Medulla oblongata (tissue), 1 donor: ENCODE results near the gene PHKA2.

Experiments used
- DNase-seq: peaks from one replicate; pipeline ENCODE4 v3.0.0-alpha.2; 2015; ENCODE audit errors: extremely low spot score

The PHKA2 gene

DNA sequence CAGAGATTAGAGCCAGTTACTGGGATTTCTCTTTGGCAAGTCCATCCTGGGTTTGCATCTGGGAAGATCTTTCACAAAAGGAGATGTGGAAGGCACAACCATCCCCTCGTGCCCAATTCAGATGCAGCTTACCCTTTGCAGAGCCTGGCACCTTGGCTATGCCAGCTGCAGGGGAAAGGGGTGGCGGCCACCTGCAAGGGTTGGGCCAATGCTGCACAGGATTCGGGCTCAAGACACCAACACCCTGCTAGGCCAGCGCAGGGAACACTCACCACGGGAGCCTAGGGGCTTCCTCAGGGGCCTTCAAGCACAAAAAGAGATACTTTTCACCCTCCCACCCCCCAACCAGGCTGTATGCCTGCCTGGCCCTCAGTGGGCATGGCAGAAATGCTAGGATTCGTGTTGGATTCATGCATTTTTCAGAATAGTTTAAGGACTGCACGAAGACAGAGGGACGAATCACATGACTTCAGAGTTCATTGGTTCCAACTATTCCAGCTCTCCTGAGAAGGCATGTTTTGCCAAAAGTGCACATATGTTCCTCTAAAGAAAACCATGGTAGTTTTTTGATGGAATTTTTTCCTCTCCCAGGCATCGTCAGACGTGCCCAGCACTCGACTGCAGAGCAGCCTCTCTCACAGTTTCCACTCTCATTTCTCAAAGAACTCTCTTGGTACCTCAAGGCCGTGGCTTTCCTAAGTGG, 94.4 kb downstream of the PHKA2 start:
- DNase-seq: no peak

DNA sequence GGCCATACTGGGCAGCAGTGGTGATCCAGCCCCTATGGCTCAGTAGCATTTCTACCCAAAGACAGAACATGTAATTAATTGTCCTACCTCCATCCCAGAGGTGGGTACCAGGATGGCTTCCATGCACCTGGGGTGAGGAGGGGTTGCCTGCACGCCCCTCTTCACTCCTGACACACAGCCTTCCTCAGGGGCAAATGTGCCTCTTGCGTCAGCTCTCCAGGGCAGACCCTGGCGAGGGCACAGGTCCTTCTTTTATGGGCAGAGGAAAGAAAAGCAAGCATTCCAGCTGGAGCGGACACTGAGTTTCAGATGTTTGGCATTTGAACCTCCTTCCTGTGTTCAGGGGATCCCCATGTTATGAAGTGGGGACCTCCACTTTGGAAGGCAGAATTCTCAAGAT, 95.6 kb downstream of the PHKA2 start:
- DNase-seq: no peak

DNA sequence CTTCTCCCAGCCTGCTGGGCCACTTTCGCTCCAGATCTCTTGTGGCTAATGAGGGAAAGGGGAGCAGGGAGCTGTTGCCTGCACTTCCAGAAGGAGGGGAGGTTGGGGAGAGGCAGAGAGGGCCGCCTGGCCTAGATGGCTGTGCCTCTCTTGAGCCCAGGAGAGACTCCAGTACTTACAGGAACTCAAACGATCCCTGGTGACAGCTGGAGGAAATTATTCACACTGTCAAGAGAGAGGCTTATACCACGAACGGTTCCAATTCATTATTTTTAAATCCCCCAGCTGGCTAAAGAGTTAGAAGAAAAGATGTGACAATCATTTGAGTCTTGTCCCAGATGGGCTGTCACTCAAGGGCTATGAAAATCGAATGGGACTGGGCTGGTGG, 96.1 kb downstream of the PHKA2 start:
- DNase-seq: no peak

DNA sequence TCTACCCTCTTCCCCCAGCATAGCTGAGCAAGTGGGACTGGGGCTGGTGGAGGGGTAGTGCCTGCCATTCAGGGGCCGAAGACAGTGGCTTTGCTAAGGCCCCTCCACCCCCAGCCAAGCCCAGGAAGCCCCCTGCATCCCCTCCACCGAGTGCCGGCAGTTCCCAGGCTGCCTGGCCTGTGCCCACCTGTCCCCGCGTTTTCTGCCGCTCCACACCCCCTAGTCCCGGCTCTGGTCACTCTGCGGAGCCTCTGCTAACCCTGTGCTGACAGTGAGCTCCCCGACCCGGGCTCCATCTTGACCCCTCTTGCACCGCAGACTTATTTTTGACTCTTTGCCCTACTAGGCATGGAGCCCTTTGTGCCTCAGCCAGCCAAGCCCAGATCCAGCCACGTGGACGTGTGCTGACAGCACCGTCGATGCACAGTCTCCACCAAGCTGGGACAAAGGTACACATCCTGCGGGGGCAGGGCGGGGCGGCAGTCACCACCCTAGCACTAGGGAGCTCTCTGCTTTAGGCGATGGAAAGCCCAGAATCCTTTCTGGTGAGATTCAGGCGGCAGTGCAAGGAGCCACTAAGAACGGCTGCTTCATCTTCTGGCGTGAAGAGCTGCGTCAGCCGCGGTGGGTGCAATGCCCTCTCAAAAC, 96.6 kb downstream of the PHKA2 start:
- no peak for DNase-seq

DNA sequence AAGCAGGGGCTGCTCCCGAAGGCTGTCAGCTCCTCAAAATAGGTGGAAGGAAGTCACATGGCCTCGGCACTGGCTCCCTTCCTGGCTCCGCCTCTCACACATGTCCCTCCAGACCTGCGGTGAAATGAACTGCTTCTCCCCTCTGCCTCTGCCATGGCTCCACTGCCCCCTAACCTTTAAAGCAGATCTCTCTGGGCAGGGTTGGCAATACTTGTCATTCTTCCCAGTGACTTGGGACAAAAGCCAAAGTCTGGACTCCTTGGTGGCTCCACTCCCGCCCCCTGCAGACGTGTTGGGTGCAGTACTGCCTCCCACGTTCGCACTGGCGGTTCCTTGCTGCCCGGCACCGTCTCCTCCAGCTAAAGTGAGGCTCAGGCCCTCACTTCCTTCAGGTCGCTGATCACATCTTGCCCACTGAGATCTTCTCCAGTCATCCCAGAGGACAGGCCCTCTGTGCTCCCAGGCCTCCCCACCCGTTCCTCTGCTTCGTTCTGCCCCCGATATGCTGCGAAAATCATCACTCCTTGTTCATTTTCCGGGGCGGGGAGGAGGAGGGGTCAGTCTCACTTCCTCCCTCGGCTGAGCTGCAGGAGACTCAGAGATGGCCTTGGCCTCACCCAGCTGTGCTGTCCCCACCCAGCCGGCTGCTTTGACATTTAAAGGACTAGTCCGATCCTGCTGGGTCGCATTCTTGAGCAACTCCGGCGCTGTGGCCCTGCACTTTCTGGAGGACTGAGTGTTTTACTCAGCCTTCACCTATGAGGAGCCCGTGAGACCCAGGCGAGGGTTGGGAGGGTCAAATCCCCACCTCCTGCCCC, 97.4 kb downstream of the PHKA2 start:
- DNase-seq: peak; percentile 66

DNA sequence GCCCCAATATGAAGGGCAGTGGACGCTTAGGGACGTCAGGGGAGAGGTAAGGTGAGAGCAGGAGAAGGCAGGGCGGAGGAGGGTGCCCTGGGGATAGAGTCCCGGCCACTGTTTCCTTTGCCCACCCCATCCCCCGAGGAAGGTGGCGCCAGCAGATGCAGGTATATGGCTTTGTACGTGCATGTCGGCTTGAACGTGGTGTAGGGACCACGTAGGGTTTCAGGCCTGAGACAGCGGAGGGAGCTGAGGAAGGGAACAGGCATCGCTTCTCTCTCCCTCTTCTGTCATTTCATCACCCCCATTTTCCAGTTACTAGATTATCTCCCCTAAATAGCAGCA, 97.9 kb downstream of the PHKA2 start:
- no peak for DNase-seq

DNA sequence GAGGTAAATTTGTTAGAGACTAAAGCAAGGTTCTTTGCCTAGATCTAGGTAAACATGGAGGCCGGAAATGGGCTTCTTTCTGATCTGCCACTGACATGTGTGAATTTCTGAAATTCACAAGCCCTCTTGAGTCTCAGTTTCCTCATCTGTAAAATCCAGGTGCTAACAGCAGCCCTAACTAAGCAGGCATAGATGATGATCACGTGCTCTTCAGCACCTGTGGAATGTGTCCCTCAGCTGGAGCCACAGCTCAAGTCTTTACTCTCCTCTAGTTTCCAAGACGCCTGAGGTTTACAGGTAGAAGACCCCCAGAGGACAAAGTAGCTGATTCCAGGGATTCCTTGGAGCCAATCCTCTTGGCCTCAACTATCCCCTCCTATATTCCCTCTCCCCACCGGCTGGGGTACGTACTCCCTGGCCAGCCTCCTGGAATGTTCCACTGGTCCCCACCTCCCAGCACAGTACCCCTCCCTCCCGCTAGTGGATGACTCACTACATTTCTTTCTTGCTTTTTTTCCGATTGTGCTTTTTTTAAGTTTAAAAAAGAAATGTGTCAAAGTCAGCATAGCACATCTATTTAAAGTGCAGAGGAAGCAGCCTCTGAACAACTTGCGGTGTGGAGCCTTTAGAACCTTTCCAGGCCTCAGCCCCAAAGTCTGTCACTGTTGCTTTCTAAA, 98.4 kb downstream of the PHKA2 start:
- DNase-seq: no peak

DNA sequence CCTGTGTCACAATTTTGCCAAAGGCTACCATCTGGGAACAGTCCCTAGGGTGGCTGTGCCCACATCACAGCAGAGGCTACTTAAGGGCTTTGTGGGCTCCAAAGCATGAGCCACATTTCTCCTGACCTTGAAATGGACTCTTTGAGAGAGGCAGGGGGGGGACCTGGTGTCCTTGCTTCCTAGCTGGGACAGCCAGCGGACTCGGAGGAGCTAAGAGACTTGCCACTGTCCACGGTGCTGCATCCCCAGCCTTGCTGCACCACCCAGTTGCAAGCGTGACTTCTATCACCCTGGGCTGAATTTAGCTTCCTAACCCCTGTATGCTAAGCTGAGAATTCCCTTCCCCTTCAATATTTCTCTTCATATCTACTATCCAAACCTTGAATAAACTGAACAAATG, 99.0 kb downstream of the PHKA2 start:
- DNase-seq: no peak

DNA sequence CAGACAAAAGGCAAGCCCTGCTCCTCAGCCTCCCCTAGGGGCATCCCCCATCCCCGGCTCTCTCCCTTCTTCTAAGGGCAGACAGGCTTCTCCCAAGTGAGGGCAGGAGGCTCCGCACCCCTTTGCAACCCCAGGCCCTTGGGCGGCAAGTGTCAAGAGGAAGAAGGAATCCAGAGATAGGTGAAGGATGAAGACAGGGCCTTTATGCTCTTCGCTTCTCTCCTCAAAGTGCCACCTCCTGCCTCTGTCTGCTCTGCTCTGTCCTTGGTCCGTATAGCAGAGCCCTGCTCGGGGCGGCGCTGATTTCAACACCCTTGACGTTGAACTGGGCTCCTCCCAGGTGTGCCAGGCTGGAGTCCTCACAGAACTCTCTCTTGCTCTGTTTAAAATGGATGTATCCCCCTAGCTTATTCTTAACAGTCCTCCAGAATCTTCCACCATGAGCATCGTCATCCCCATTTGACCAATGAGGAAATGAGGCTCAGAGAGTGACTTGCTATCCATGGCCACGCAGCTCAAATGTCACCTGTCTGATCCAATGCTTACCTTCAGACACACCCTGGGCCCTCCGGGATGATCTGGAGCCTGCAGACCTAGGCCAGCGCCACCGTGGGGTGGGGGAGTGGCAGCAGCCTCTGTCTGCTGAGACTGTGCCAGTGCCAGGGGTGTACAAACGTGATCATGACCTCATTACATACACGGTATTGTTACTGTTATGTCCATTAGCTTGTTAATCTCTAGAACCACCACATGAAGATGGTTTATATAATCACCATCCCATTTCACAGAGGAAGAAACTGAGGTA, 99.8 kb downstream of the PHKA2 start:
- DNase-seq: no peak

DNA sequence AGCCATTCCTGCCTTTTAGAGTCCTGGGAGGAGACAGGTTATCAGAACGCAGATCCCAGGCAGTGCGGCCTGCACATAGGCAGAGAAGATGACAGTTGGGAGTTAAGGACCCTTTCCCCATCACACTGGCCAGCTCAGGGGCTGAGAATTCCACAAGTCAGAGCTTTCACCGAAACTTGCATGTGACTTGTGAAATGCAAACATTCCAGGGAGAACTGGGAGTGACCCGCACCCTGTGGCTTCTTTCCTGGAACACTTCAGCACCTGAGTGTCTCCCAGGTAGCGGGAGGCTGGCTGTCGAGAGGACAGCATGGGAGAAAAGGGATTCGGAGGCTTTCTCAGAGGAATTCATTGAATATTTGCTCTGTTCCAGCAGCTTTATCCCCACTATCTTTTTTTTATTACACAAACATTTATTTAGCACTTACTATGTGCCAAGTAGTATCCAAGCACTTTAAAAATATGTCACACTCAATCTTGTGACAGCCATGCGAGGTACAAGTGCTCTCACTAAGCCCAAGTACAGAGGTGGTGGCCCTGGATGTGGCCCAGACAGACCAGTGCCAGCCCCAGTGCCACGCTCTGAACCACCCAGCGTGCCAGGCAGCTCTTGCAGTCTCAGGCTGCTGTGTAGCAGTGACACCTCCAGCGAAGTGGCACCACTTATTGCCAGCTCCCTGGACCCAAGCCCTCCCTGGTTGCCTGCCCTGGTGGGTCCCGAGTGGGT, 100.5 kb downstream of the PHKA2 start:
- no peak for DNase-seq

DNA sequence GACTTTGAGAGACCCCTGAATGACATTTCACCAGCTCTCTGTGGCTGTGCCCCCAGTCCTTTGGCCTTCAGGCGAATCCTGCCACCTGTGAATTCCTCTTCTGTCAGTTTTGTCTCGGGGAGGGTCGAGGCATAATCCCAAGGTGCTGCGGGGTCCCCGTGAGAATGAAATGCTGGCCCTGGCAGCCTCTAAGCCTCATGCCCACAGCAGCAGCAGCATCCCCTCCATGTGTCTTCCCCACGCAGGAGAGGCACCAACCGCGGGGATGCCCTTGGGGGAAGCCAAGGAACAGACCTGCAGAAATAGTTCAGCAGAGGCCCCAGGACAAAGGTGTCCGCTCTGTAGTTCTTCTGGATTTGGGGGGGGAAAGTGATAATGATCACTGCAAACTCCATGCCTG, 104.8 kb downstream of the PHKA2 start:
- DNase-seq: no peak

DNA sequence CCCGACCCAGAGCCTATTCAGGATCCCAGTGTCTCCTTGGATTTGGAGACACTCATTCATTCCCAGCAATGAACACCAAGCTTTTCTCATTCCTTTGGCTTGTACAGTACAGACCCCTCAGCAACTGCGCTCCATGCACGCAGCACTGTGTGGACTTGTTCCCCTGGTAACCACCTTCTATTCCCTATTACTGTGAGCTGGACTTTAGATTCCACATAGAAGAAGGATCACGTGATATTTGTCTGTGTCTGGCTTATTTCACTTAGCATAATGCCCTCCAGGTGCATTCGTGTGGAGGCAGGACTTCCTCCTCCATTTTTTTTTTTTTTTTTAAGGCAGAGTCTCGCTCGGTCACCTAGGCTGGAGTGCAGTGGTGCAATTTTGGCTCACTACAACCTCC, 106.4 kb downstream of the PHKA2 start:
- no peak for DNase-seq

DNA sequence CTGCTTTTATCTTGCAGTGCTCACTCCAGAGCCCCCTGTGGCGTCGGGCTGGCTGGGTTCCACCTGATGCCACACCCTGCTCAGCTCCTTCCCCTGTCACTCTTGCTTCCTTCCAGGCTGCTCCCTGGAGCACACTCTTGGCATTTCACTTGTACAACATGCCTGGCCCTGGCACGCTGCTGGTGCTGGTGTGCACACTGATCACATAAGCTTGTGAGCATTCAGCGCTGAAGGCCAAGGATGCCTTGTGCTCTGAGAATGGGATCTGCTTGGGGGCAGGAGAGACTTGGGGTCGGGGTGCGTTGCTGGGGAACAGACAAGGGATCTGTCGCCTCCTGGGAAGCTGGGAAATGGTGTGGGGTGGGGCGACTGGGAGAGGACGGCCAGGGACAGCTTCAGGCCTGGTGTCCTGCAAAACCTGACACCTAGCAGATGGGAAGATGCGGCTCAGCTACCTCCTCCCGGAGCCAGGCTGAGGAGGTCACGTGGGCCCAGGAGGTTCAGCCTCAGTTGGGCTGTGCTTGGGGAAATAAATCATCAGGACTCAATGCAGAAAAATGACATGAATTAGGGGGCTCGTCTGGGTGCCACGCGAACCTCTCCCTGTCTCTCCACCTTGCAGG, 108.5 kb downstream of the PHKA2 start:
- DNase-seq: no peak

DNA sequence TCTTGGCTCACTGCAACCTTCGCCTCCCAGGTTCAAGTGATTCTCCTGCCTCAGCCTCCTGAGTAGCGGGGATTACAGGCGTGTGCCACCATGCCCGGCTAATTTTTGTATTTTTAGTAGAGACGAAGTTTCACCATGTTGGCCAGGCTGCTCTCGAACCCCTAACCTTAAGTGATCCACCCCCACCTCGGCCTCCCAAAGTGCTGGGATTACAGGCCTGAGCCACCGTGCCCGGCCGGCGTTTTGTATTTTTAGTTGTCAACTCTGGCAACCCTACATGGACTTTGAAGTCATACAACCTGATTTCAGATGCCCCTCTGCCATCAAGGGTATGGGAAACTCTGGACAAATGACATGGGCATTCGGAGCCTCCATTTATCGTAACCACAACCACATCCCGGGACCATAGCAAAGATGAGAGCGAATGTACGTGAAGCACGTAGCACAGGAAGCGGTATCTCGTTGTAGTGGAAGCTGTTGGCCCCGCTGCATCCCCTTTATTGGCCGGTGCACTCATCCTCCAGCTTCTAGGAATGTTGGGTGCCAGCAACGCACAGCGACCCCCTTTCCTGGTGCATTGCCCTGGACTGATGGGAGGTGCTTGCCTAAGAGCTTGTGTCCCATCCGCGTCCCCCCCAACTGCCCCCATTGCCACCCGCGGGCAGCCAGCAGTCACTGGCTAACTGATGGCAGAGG, 109.2 kb downstream of the PHKA2 start:
- no peak for DNase-seq

DNA sequence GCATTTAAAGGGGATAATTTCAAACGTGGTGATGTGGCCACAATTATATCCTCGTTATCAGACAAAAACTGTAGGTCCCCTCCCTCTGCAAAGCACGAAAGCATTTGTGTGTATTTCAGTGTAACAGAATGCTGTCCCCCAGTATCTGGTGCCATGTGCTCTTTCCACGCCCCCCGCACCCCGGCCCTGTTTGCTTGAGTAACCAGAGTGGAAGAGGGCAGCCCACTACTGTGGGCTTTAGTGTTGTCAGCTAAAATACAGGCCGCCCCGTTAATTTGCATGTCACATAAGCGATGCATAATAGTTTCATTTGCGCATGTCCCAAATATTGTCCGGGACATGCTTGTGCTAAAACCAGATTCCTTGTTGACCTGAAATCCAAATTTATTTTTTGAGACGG, 110.1 kb downstream of the PHKA2 start:
- DNase-seq: no peak

DNA sequence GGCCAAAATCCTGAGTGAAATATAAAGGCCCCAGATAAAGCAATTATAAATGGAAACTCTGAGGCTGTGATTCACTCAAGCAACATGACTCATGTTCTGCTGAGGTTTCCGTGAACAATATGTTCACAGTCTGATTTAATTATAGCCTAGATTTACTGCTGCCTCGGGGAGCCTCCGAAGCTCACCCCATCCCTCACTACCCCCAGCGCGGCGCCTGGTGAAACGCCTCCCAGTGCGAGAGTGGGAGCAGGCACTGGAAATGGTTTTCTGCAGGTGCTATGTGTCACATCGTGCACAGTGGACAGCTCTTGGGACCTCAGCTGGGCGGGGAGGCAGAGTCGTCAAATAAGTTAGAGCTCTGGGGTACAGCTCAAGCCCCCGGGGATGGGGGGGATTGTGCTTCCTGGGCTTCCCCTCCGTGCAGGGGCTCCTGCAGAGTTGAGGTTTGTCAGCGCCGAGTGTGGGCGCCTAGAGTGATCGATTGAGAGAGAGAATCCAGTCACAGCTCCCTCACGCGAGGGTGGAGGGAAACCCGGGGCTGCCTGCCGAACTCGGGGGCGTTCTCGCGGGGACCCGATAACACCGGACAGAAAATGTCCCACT, 110.6 kb downstream of the PHKA2 start:
- no peak for DNase-seq

DNA sequence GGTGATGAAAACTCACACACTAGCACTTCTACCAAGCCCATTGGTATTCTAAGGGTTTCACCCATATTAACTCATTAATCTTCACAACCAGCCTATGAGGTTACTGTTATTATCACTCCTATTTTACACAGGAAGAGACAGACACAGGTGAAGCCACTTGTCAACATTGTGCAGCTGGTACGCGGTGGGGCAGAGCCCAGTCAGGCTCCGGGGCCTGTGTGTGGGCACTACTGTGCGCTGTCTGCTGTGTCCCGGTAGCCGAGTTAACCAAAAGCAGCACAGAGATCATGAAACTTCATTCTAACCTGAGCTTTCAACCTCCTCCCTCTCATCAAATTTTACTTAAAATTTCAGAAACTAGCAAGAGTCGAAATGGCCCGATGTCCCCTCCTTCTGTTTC, 111.3 kb downstream of the PHKA2 start:
- no peak for DNase-seq

DNA sequence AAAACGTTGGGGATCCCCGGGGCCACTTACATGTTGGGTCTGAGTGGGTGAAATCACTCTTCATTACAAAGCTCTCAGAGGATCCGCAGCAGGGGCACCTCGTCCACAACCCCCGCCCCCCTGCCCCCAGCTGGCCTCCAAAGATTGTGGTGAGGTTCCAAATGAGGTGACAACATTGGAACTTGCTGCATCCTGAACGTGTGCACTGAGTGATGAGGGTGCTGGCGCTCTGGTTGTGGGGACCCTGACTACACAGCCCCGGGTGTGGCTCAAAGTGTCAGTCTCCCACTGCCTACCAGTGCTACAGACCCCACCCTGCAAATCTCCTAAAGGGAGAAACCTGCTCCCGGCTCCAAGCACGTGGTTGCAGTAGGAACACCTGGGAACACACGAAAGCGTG, 111.9 kb downstream of the PHKA2 start:
- DNase-seq: no peak

DNA sequence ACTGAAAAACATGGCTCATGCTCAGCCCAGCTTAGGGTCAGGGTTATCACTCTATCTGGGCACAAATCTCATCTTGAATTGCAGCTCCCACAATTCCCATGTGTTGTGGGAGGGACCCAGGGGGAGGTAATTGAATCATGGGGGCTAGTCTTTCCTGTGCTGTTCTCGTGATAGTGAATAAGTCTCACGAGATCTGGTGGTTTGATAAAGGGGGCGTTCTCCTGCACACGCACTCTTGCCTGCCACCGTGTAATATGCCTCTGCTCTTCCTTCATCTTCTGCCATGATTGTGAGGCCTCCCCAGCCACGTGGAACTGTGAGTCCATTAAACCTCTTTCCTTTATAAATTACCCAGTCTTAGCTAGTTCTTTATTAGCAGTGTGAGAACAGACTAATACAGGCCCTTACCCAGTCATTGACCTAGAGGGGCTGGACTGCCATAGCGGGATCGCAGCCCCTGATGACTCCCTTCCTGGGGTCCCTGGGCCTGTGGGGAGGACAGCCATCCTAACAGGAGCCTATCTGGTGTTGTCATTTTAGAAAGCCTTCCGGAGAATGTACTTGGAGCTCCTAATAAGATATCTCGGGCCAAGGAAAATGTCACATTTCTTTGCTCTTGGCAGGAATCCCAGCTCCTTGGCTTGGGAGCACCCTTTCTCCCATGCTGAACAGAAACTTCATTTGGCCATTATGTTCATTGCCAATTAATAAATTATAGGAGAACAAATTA, 112.6 kb downstream of the PHKA2 start:
- DNase-seq: no peak
